ENCODE data around the gene MRPL32. TPM values are rescaled to one million over a fixed set of nuclear protein-coding genes. Genes with fewer than 3 reads are reported as not detected.

MRPL32 gene
- total RNA-seq, 1 experiment from 2014 or later: 61.6 TPM

DNA sequence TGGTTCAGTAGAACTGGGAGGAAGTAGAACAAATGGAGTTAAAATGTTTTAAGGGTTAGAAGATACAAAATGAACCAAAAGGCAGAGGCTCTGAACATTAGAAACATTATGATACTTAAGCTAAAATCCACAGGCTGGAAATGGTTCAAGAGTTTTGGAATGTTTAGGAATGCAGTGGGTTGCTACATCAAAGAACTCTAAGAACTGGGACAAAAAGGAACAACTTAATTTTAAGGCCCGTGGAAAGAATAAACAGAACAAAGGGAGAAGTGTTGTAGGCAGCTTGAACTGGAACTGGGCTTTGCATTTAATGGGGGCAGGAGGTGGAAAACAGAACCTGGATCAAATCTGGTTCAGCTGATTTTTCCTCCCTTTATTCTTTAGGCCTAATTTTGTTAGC, 16.8 kb upstream of the MRPL32 start:
- TF ChIP-seq, protein P1, sequence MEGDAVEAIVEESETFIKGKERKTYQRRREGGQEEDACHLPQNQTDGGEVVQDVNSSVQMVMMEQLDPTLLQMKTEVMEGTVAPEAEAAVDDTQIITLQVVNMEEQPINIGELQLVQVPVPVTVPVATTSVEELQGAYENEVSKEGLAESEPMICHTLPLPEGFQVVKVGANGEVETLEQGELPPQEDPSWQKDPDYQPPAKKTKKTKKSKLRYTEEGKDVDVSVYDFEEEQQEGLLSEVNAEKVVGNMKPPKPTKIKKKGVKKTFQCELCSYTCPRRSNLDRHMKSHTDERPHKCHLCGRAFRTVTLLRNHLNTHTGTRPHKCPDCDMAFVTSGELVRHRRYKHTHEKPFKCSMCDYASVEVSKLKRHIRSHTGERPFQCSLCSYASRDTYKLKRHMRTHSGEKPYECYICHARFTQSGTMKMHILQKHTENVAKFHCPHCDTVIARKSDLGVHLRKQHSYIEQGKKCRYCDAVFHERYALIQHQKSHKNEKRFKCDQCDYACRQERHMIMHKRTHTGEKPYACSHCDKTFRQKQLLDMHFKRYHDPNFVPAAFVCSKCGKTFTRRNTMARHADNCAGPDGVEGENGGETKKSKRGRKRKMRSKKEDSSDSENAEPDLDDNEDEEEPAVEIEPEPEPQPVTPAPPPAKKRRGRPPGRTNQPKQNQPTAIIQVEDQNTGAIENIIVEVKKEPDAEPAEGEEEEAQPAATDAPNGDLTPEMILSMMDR (IDR thresholded peaks at IDR 0.05; ENCODE audit: insufficient read depth in 1 of 2, low read depth in 1 of 2, low read length in 1 of 2, severe bottlenecking in 1 of 2, unreplicated experiment in 1 of 2): no peak
- Mint-ChIP-seq H3K4me1 (ENCODE audit: low read depth, unreplicated experiment) (peaks cover 8% of the 10 kb centered on the region), H3K9me3 (ENCODE audit: unreplicated experiment) (no peaks in the 10 kb centered on the region), H3K27ac (ENCODE audit: unreplicated experiment) (no peak overlapping the region), H3K27me3 (ENCODE audit: insufficient read depth, unreplicated experiment) (no peaks in the 10 kb centered on the region), H3K36me3 (ENCODE audit: insufficient read depth, unreplicated experiment) (peaks cover 57% of the 10 kb centered on the region), H3K4me3 (ENCODE audit: unreplicated experiment) (no peak overlapping the region)
- intact Hi-C loops (cut with micrococcal nuclease; ENCODE audit: unreplicated experiment): no loop called here
- H3K4me1 ChIP-seq: 0 out of 2 replicates have a peak, but pooled peaks cover 6% of the 10 kb centered on the region
- no peaks in the 10 kb centered on the region for H3K27me3 ChIP-seq (replicated peaks; ENCODE audit: control insufficient read depth, insufficient read depth, low read length)
- no TSS peak for BruUV-seq (replicated peaks)
- DNase-seq: no peak
- CTCF ChIA-PET: no interaction called here
- peaks cover 1% of the 10 kb centered on the region; the same call in 1 of the 2 replicates for H3K36me3 ChIP-seq (ENCODE audit: control insufficient read depth, insufficient read depth, low read length)
- H3K9me3 ChIP-seq: no peaks in the 10 kb centered on the region
- H3K4me3 ChIP-seq (ENCODE audit: low read depth, low read length): no peak overlapping the region
- POLR2A ChIA-PET: no interaction called here

- intact Hi-C loops (cut with micrococcal nuclease; ENCODE audit: unreplicated experiment): no loop called here
- Histone ChIP-seq H3K9me3 (no peaks in the 10 kb centered on the region), H3K4me1 (no peaks in the 10 kb centered on the region), H3K36me3 (ENCODE audit: control insufficient read depth, insufficient read depth, low read length) (peaks cover 1% of the 10 kb centered on the region; the same call in 1 of the 2 replicates), H3K4me3 (ENCODE audit: low read depth, low read length) (no peak overlapping the region), H3K27me3 (replicated peaks; ENCODE audit: control insufficient read depth, insufficient read depth, low read length) (no peaks in the 10 kb centered on the region)
- no peaks in the 10 kb centered on the region for H3K4me1 Mint-ChIP-seq (ENCODE audit: low read depth, unreplicated experiment)
- H3K4me3 Mint-ChIP-seq (ENCODE audit: unreplicated experiment): no peak overlapping the region
- DNase-seq: no peak
- BruUV-seq (replicated peaks): no TSS peak
- no peaks in the 10 kb centered on the region for H3K9me3 Mint-ChIP-seq (ENCODE audit: unreplicated experiment)
- no peak overlapping the region for H3K27ac Mint-ChIP-seq (ENCODE audit: unreplicated experiment)
- POLR2A ChIA-PET: no interaction called here
- CTCF ChIA-PET: no interaction called here
- TF ChIP-seq, protein P1 (IDR thresholded peaks at IDR 0.05; ENCODE audit: insufficient read depth in 1 of 2, low read depth in 1 of 2, low read length in 1 of 2, severe bottlenecking in 1 of 2, unreplicated experiment in 1 of 2): no peak
- H3K27me3 Mint-ChIP-seq (ENCODE audit: insufficient read depth, unreplicated experiment): no peaks in the 10 kb centered on the region
- peaks cover 72% of the 10 kb centered on the region for H3K36me3 Mint-ChIP-seq (ENCODE audit: insufficient read depth, unreplicated experiment)
Measured at GRCh38 chr7:42922017-42922753, 10.0 kb upstream of the MRPL32 start.

GRCh38 chr7:42924223-42924838, 7.8 kb upstream of the MRPL32 start:
- CTCF ChIA-PET: no interaction called here

More at GRCh38 chr7:42924223-42924838, 7.8 kb upstream of the MRPL32 start:
- Mint-ChIP-seq H3K27me3 (ENCODE audit: insufficient read depth, unreplicated experiment) (no peaks in the 10 kb centered on the region), H3K36me3 (ENCODE audit: insufficient read depth, unreplicated experiment) (peaks cover 60% of the 10 kb centered on the region), H3K4me3 (ENCODE audit: unreplicated experiment) (no peak overlapping the region), H3K9me3 (ENCODE audit: unreplicated experiment) (no peaks in the 10 kb centered on the region), H3K27ac (ENCODE audit: unreplicated experiment) (no peak overlapping the region), H3K4me1 (ENCODE audit: low read depth, unreplicated experiment) (peaks cover 8% of the 10 kb centered on the region)
- POLR2A ChIA-PET: interaction anchor here (0.9 kb wide), 1 partner anchor 8 kb away, joined by 8 read pairs; no protein-coding TSS in a partner anchor
- peaks cover under 1% of the 10 kb centered on the region; the same call in 1 of the 2 replicates for H3K4me1 ChIP-seq
- no peak overlapping the region for H3K4me3 ChIP-seq (ENCODE audit: low read depth, low read length)
- DNase-seq: no peak
- TF ChIP-seq, protein P1 (IDR thresholded peaks at IDR 0.05; ENCODE audit: insufficient read depth in 1 of 2, low read depth in 1 of 2, low read length in 1 of 2, severe bottlenecking in 1 of 2, unreplicated experiment in 1 of 2): no peak
- H3K36me3 ChIP-seq (ENCODE audit: control insufficient read depth, insufficient read depth, low read length): peaks cover 1% of the 10 kb centered on the region; the same call in 1 of the 2 replicates
- intact Hi-C loops (cut with micrococcal nuclease; ENCODE audit: unreplicated experiment): no loop called here
- H3K9me3 ChIP-seq: no peaks in the 10 kb centered on the region
- BruUV-seq (replicated peaks): no TSS peak
- H3K27me3 ChIP-seq (replicated peaks; ENCODE audit: control insufficient read depth, insufficient read depth, low read length): no peaks in the 10 kb centered on the region

Data from Caco-2 (cell line).